K562 (cell line): ENCODE measurements around the gene LRFN4. TPM values are rescaled to one million over a fixed set of nuclear protein-coding genes. Genes with fewer than 3 reads are reported as not detected.

Source experiments
- BRD4 ChIP-seq: fragments of 200-600 bp; sonication (generic); IDR thresholded peaks from 2 replicates; pipeline ENCODE4 v1.6.1; 2017; ENCODE audit warnings: inconsistent platforms
- FOS ChIP-seq: IDR thresholded peaks from 3 replicates; pipeline ENCODE4 v1.6.1; 2011; ENCODE audit not compliant: insufficient read length; ENCODE audit errors: extremely low read depth
- ILF3 ChIP-seq: fragments of 450-650 bp; IDR thresholded peaks from 2 replicates; pipeline ENCODE4 v1.6.1; 2018; ENCODE audit warnings: antibody characterized with exemption, mild to moderate bottlenecking, moderate library complexity, borderline replicate concordance
- MAFG ChIP-seq: fragments of 450-650 bp; conservative IDR thresholded peaks from 2 replicates; pipeline ENCODE4 v1.6.1; 2016; ENCODE audit warnings: missing genetic modification characterization, missing compliant biosample characterization
- MAFK ChIP-seq: IDR thresholded peaks from 2 replicates; pipeline ENCODE4 v1.6.1; 2011; ENCODE audit warnings: low read length, improper control_type of control experiment
- MTF1 ChIP-seq: fragments of 250-450 bp; sonication (Bioruptor Pico); IDR thresholded peaks from 2 replicates; pipeline ENCODE4 v1.9.0; 2021; ENCODE audit warnings: moderate library complexity, mild to moderate bottlenecking, inconsistent platforms, borderline replicate concordance
- NEUROD1 ChIP-seq: fragments of 150-350 bp; IDR thresholded peaks from 2 replicates; pipeline ENCODE4 v1.6.1; 2014; ENCODE audit warnings: borderline replicate concordance, low read length, low read depth; ENCODE audit not compliant: partially characterized antibody
- NFATC3 ChIP-seq: fragments of 450-650 bp; IDR thresholded peaks from 2 replicates; pipeline ENCODE4 v1.6.1; 2017; ENCODE audit warnings: mild to moderate bottlenecking
- POLR2AphosphoS5 ChIP-seq: IDR thresholded peaks from 2 replicates; pipeline ENCODE4 v1.6.1; 2011; ENCODE audit warnings: mild to moderate bottlenecking, low read depth, low read length, moderate library complexity; ENCODE audit not compliant: control insufficient read depth, insufficient read depth
- RFX1 ChIP-seq: fragments of 450-650 bp; IDR thresholded peaks from 2 replicates; pipeline ENCODE4 v1.6.1; 2016; ENCODE audit warnings: mild to moderate bottlenecking, moderate library complexity
- SMC3 ChIP-seq: conservative IDR thresholded peaks from 2 replicates; pipeline ENCODE4 v1.6.1; 2011; ENCODE audit warnings: low read depth, low read length, improper control_type of control experiment; ENCODE audit not compliant: insufficient read depth
- THAP7 ChIP-seq: fragments of 250-450 bp; sonication (Bioruptor Pico); IDR thresholded peaks from 2 replicates; pipeline ENCODE4 v1.5.0; 2021
- ZBTB12 ChIP-seq: fragments of 250-450 bp; sonication (Bioruptor Pico); IDR thresholded peaks from 2 replicates; pipeline ENCODE4 v1.4.0; 2020
- ZNF146 ChIP-seq: IDR thresholded peaks from one replicate; pipeline ENCODE4 v1.6.1; 2018; ENCODE audit warnings: missing compliant biosample characterization; ENCODE audit not compliant: unreplicated experiment
- ZNF165 ChIP-seq: fragments of 250-450 bp; sonication (Bioruptor Pico); IDR thresholded peaks from 2 replicates; pipeline ENCODE4 v1.4.0; 2020; ENCODE audit warnings: borderline replicate concordance
- ZNF3 ChIP-seq: fragments of 250-450 bp; sonication (Bioruptor Pico); IDR thresholded peaks from 2 replicates; pipeline ENCODE4 v1.5.0; 2021; ENCODE audit warnings: mild to moderate bottlenecking, moderate library complexity
- ZNF511 ChIP-seq: sonication (generic); formaldehyde crosslinking; IDR thresholded peaks from 2 replicates; pipeline ENCODE4 v1.8.0; 2022; ENCODE audit warnings: mild to moderate bottlenecking, missing genetic modification reagents
- ZNF696 ChIP-seq: fragments of 250-450 bp; sonication (Bioruptor Pico); conservative IDR thresholded peaks from 2 replicates; pipeline ENCODE4 v1.4.0; 2020; ENCODE audit warnings: mild to moderate bottlenecking, moderate library complexity
- ZNF79 ChIP-seq: fragments of 250-450 bp; sonication (Bioruptor Pico); IDR thresholded peaks from 2 replicates; pipeline ENCODE4 v1.4.0; 2020; ENCODE audit warnings: low read depth, mild to moderate bottlenecking, moderate library complexity
- polyA plus RNA-seq, 8 experiments: library from polyadenylated mRNA; depleted of rRNA in 4 of 8; stranded (reverse) in 5 of 8; unstranded in 3 of 8; fragments of >200 nt; fragmentation: Nextera tagmentation in 2 of 8; fragmentation: Illumina TruSeq in 1 of 8; extraction: Ambion mirVana in 2 of 8; extraction: Trizol in 1 of 8; gene quantifications; 2 replicates each; pipeline versions ENCODE4 v1.2.1 to v1.2.3, GENCODE V29; 2011 to 2014; ENCODE audit warnings: inconsistent platforms in 1 of 8, missing spikeins in 1 of 8
- total RNA-seq, 7 experiments: library from RNA; depleted of rRNA in 6 of 7; stranded (reverse); fragments of >200 nt in 6 of 7; fragmentation: Illumina TruSeq in 2 of 7; extraction: Trizol in 2 of 7; gene quantifications; 2 replicates each; pipeline versions ENCODE4 v1.2.1 to v1.2.3, GENCODE V29; 2011 to 2021; ENCODE audit warnings: low replicate concordance in 1 of 7
- TF ChIP-seq, protein P1 (sequence below): fragments of 150-350 bp; conservative IDR thresholded peaks from 2 replicates; pipeline ENCODE4 v1.6.1; 2014; ENCODE audit warnings: low read length
- TF ChIP-seq, protein P2 (sequence below): fragments of 450-650 bp; IDR thresholded peaks from 2 replicates; pipeline ENCODE4 v1.7.1; 2018; ENCODE audit warnings: mild to moderate bottlenecking, low read depth; ENCODE audit not compliant: partially characterized antibody

The LRFN4 gene
- total and polyA plus RNA-seq, 9 of the 15 experiments (the other 6 are each of a cell fraction or from before 2014, with no cell fraction given): 0.10 to 60.1 (median 6.7) TPM

DNA sequence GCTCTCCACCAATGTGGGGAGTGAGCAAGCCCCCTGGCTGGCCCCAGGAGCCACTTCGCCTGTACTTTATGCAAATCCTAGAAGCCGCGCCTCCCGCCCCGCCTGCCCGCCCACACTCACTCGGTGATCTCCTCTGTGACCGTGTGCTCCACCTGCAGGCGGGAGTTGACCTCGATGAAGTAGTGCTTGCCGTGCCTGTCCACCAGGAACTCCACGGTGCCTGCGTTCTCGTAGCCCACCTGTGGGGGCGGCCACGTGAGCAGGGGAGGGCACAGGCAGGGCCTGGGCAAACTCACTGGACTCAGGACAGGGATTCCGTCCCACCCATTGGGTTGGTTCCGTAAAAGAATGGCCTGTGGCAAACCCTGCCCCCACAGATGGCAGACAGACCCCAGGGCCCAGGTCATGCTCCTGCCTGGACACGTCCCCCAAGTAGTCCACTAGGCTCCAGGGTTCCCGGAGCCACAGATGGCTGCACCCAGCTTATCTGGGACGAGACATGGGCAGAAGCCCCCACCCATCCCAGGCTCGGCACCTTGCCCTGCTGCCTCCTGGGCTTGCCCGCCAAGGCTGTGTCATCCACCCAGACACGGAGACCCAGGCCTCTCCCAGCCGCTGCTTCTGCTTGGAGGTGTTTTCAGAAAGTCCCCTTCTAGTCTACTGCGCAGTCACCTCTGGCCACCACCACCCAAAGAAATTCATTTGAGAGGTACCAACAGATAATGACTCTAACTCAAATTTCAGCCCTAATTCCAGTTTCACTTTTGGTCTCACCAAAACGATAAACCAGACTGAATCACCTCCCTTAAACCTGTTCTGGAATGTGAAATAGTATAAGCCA is 12.1 kb downstream of the LRFN4 start (continued):
- TF ChIP-seq ZNF696 (no peak), ZNF165 (no peak), MAFK (no peak), RFX1 (no peak), ILF3 (no peak), FOS (no peak), ZNF511 (CRISPR knock-in tag) (no peak; the same call in 1 of the 2 replicates), BRD4 (no peak), ZNF79 (no peak), ZBTB12 (no peak), NEUROD1 (no peak), MTF1 (CRISPR knock-in tag) (no peak), THAP7 (CRISPR knock-in tag) (no peak), NFATC3 (no peak), ZNF146 (no peak), MAFG (no peak), SMC3 (peak; percentile 56; the same call in 1 of the 2 replicates), POLR2AphosphoS5 (no peak), ZNF3 (CRISPR knock-in tag) (no peak)
- TF ChIP-seq, protein P1, sequence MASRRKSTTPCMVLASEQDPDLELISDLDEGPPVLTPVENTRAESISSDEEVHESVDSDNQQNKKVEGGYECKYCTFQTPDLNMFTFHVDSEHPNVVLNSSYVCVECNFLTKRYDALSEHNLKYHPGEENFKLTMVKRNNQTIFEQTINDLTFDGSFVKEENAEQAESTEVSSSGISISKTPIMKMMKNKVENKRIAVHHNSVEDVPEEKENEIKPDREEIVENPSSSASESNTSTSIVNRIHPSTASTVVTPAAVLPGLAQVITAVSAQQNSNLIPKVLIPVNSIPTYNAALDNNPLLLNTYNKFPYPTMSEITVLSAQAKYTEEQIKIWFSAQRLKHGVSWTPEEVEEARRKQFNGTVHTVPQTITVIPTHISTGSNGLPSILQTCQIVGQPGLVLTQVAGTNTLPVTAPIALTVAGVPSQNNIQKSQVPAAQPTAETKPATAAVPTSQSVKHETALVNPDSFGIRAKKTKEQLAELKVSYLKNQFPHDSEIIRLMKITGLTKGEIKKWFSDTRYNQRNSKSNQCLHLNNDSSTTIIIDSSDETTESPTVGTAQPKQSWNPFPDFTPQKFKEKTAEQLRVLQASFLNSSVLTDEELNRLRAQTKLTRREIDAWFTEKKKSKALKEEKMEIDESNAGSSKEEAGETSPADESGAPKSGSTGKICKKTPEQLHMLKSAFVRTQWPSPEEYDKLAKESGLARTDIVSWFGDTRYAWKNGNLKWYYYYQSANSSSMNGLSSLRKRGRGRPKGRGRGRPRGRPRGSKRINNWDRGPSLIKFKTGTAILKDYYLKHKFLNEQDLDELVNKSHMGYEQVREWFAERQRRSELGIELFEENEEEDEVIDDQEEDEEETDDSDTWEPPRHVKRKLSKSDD: no peak
- TF ChIP-seq, protein P2, sequence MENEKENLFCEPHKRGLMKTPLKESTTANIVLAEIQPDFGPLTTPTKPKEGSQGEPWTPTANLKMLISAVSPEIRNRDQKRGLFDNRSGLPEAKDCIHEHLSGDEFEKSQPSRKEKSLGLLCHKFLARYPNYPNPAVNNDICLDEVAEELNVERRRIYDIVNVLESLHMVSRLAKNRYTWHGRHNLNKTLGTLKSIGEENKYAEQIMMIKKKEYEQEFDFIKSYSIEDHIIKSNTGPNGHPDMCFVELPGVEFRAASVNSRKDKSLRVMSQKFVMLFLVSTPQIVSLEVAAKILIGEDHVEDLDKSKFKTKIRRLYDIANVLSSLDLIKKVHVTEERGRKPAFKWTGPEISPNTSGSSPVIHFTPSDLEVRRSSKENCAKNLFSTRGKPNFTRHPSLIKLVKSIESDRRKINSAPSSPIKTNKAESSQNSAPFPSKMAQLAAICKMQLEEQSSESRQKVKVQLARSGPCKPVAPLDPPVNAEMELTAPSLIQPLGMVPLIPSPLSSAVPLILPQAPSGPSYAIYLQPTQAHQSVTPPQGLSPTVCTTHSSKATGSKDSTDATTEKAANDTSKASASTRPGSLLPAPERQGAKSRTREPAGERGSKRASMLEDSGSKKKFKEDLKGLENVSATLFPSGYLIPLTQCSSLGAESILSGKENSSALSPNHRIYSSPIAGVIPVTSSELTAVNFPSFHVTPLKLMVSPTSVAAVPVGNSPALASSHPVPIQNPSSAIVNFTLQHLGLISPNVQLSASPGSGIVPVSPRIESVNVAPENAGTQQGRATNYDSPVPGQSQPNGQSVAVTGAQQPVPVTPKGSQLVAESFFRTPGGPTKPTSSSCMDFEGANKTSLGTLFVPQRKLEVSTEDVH: no peak
